Endothelial cell of umbilical vein (primary cell): ENCODE measurements around the gene ABCD3. TPM values are rescaled to one million over a fixed set of nuclear protein-coding genes. Genes with fewer than 3 reads are reported as not detected.

Experiments used
- BruUV-seq: library from RNA; stranded (reverse); fragments of 400-500 nt; replicated peaks from 2 replicates; lab custom pipeline; 2021; lab: Mats Ljungman, UMichigan
- CTCF ChIA-PET: fragments of 300-600, 350-600 bp; sonication (Branson Sonifier 250); formaldehyde crosslinking; loops from one replicate; lab custom pipeline; 2021; ENCODE audit warnings: antibody characterized with exemption, inconsistent platforms; lab: Charles Lee
- POLR2A ChIA-PET: fragments of 300-600, 350-600 bp; sonication (Branson Sonifier 250); formaldehyde crosslinking; loops from one replicate; lab custom pipeline; 2021; ENCODE audit warnings: antibody characterized with exemption, inconsistent platforms; lab: Charles Lee
- DNase-seq: peaks from one replicate; pipeline ENCODE4 v3.0.0-alpha.2; 2011; ENCODE audit warnings: low read depth, low spot score
- FAIRE-seq: peaks from 2 replicates; lab custom pipeline; 2011; peaks lifted over from hg19 to GRCh38; lab: Jason Lieb, UNC
- H2AFZ ChIP-seq: 2 replicates; pipeline ENCODE4 v1.6.0; 2012; ENCODE audit warnings: low read depth, low read length, control low read depth, inconsistent platforms
- H3K27ac ChIP-seq: 2 replicates; pipeline ENCODE4 v1.5.1; 2011; ENCODE audit warnings: low read depth, mild to moderate bottlenecking, control low read depth, low read length, moderate library complexity; ENCODE audit not compliant: insufficient read depth
- H3K27me3 ChIP-seq, 2 experiments: 2 replicates each; pipeline versions ENCODE4 v1.6.0 to v1.6.1; 2011; ENCODE audit warnings: low read length in 2 of 2, mixed read lengths in 1 of 2; ENCODE audit not compliant: control insufficient read depth in 2 of 2, insufficient read depth in 2 of 2
- H3K36me3 ChIP-seq, 2 experiments: 2 replicates in 1 of 2; 3 replicates in 1 of 2; pipeline ENCODE4 v1.5.1; 2011; ENCODE audit warnings: low read length in 2 of 2, mild to moderate bottlenecking in 1 of 2, moderate library complexity in 1 of 2; ENCODE audit not compliant: control insufficient read depth in 2 of 2, insufficient read depth in 2 of 2; ENCODE audit errors: extremely low read depth in 1 of 2
- H3K4me1 ChIP-seq: 3 replicates; pipeline ENCODE4 v1.5.1; 2011; ENCODE audit warnings: mild to moderate bottlenecking, low read length; ENCODE audit not compliant: control insufficient read depth, insufficient read depth; ENCODE audit errors: extremely low read depth
- H3K4me2 ChIP-seq: 2 replicates; pipeline ENCODE4 v1.6.1; 2011; ENCODE audit warnings: low read length, control low read depth, mixed read lengths; ENCODE audit not compliant: insufficient read depth
- H3K4me3 ChIP-seq, 3 experiments: fragments of 200-600 bp in 1 of 3; sonication (generic), shearing (Covaris generic) in 1 of 3; replicated peaks in 1 of 3; 2 replicates each; pipeline ENCODE4 v1.5.1; 2011 to 2016; ENCODE audit warnings: control low read depth in 3 of 3, low read length in 3 of 3, mild to moderate bottlenecking in 2 of 3, inconsistent platforms in 1 of 3, low read depth in 1 of 3, moderate library complexity in 1 of 3; ENCODE audit not compliant: insufficient read depth in 1 of 3
- H3K79me2 ChIP-seq: 2 replicates; pipeline ENCODE4 v1.6.0; 2012; ENCODE audit warnings: low read length, inconsistent platforms; ENCODE audit not compliant: control insufficient read depth, insufficient read depth
- H3K9ac ChIP-seq: replicated peaks from 2 replicates; pipeline ENCODE3; 2011; ENCODE audit warnings: low read length, control low read depth; ENCODE audit not compliant: insufficient read depth; ENCODE audit errors: extremely low read depth
- H3K9me1 ChIP-seq: replicated peaks from 3 replicates; pipeline ENCODE4 v1.6.0; 2011; ENCODE audit warnings: mild to moderate bottlenecking, low read length; ENCODE audit not compliant: control insufficient read depth, insufficient read depth; ENCODE audit errors: extremely low read depth
- H3K9me3 ChIP-seq: replicated peaks from 2 replicates; pipeline ENCODE4 v1.5.1; 2012; ENCODE audit warnings: low read length, inconsistent platforms; ENCODE audit not compliant: control insufficient read depth, insufficient read depth
- H4K20me1 ChIP-seq: replicated peaks from 2 replicates; pipeline ENCODE3; 2011; ENCODE audit warnings: mild to moderate bottlenecking, low read length; ENCODE audit not compliant: control insufficient read depth, insufficient read depth; ENCODE audit errors: extremely low read depth
- CTCF ChIP-seq, 2 donors: IDR thresholded peaks; 1 replicate in 1 of 2; 2 replicates in 1 of 2; pipeline ENCODE4 v1.5.1; 2011; ENCODE audit warnings: low read length in 2 of 2, mild to moderate bottlenecking in 2 of 2, moderate library complexity in 2 of 2, control low read depth in 1 of 2, inconsistent platforms in 1 of 2, low read depth in 1 of 2; ENCODE audit not compliant: insufficient read depth in 1 of 2; ENCODE audit errors: extremely low read depth in 1 of 2
- EZH2 ChIP-seq: IDR thresholded peaks from 2 replicates; pipeline ENCODE4 v1.6.1; 2012; ENCODE audit warnings: borderline replicate concordance, low read depth, mild to moderate bottlenecking, moderate library complexity, low read length, inconsistent platforms; ENCODE audit not compliant: severe bottlenecking
- FOS ChIP-seq: IDR thresholded peaks from 2 replicates; pipeline ENCODE4 v1.6.1; 2011; ENCODE audit warnings: mild to moderate bottlenecking, low read length, moderate library complexity, borderline replicate concordance; ENCODE audit not compliant: insufficient read depth
- GATA2 ChIP-seq: IDR thresholded peaks from 2 replicates; pipeline ENCODE4 v1.7.0; 2011; ENCODE audit warnings: low read depth, mild to moderate bottlenecking, moderate library complexity, mixed read lengths, low read length; ENCODE audit not compliant: insufficient read length, insufficient read depth
- JUN ChIP-seq: IDR thresholded peaks from 2 replicates; pipeline ENCODE4 v1.6.1; 2011; ENCODE audit warnings: borderline replicate concordance, low read depth; ENCODE audit not compliant: insufficient read length, insufficient read depth
- MAX ChIP-seq: IDR thresholded peaks from 2 replicates; pipeline ENCODE4 v1.6.1; 2011; ENCODE audit not compliant: insufficient read depth, insufficient read length
- MYC ChIP-seq: IDR thresholded peaks from one replicate; pipeline ENCODE4 v1.6.1; 2011; ENCODE audit warnings: mild to moderate bottlenecking, low read depth, low read length
- POLR2A ChIP-seq: IDR thresholded peaks from 2 replicates; pipeline ENCODE4 v1.6.1; 2012; ENCODE audit warnings: low read depth, mild to moderate bottlenecking, control low read depth, low read length
- POLR2AphosphoS5 ChIP-seq: IDR thresholded peaks from 2 replicates; pipeline ENCODE4 v1.6.1; 2012; ENCODE audit warnings: low read depth, mild to moderate bottlenecking, control low read depth, low read length, moderate library complexity; ENCODE audit not compliant: insufficient read depth
- dilution Hi-C: fragments of 300-500 bp; cut with MboI; formaldehyde crosslinking; loops from one replicate; pipeline ENCODE4 v1.15.0; 2019; ENCODE audit warnings: low sequenced_read_pairs; ENCODE audit not compliant: extremely low pct_ligation_motif_present
- intact Hi-C: fragments of 100-400 bp; cut with micrococcal nuclease; formaldehyde crosslinking; loops from one replicate; pipeline ENCODE4 v1.10.0; 2022
- polyA plus RNA-seq, 4 experiments: library from polyadenylated mRNA; depleted of rRNA in 3 of 4; stranded (reverse) in 3 of 4; unstranded in 1 of 4; fragments of >200 nt; gene quantifications; 2 replicates each; pipeline versions ENCODE4 v1.2.1 to v1.2.3, GENCODE V29; 2011 to 2012; ENCODE audit warnings: missing spikeins in 1 of 4
- total RNA-seq: library from RNA; stranded (reverse); gene quantifications from 2 replicates; pipeline ENCODE4 v1.2.3, GENCODE V29; 2021

ABCD3 gene
- total and polyA plus RNA-seq, 2 donors (not counting 3 experiments of a cell fraction or from before 2014, with no cell fraction given): 6.3 to 31.6 TPM

GRCh38 chr1:94539496-94539895 is 121.3 kb downstream of the ABCD3 start:
- no peaks in the 10 kb centered on the region for H3K27me3 ChIP-seq
- H4K20me1 ChIP-seq: no peaks in the 10 kb centered on the region
- H3K4me1 ChIP-seq: peaks cover 13% of the 10 kb centered on the region
- H3K79me2 ChIP-seq: no peaks in the 10 kb centered on the region
- no peaks in the 10 kb centered on the region for H3K36me3 ChIP-seq
- TF ChIP-seq POLR2A: no peak
- no peak for TF ChIP-seq JUN
- no peak for TF ChIP-seq EZH2
- no peak for TF ChIP-seq CTCF (IDR thresholded peaks at IDR 0.05; ENCODE audit: extremely low read depth in 1 of 2, insufficient read depth in 1 of 2, low read depth in 1 of 2, low read length in 2 of 2)
- TF ChIP-seq POLR2AphosphoS5: no peak
- TF ChIP-seq FOS: no peak
- TF ChIP-seq GATA2: no peak
- no peak for TF ChIP-seq MAX
- TF ChIP-seq MYC: no peak
- no peak overlapping the region for H3K9ac ChIP-seq
- H3K9me1 ChIP-seq: no peaks in the 10 kb centered on the region
- BruUV-seq: no TSS peak
- no peak for FAIRE-seq
- POLR2A ChIA-PET: no interaction called here
- no peak for DNase-seq
- CTCF ChIA-PET: interaction anchor here (2.6 kb wide), 1 partner anchor 13 kb away, joined by 6 read pairs; no protein-coding TSS in a partner anchor
- no peak overlapping the region for H3K4me2 ChIP-seq
- no peak overlapping the region for H3K4me3 ChIP-seq
- dilution Hi-C loops (loop anchor here (25.0 kb wide), 1 partner anchor 273 kb away; the partner anchor contains the start of gene SLC44A3), intact Hi-C loops (no loop called here)
- no peak overlapping the region for H2AFZ ChIP-seq
- no peak overlapping the region for H3K27ac ChIP-seq
- no peaks in the 10 kb centered on the region for H3K9me3 ChIP-seq
